H1 (cell line): ENCODE data around the gene UBQLNL. TPM values are rescaled to one million over a fixed set of nuclear protein-coding genes. Genes with fewer than 3 reads are reported as not detected.

Experiments used
- CTCF ChIA-PET: fragments of 300-600 bp; sonication (Branson Sonifier 250); formaldehyde crosslinking; loops from one replicate; lab custom pipeline; 2021; ENCODE audit not compliant: partially characterized antibody; lab: Charles Lee
- POLR2A ChIA-PET: fragments of 300-600 bp; sonication (Branson Sonifier 250); formaldehyde crosslinking; loops from one replicate; lab custom pipeline; 2021; ENCODE audit warnings: inconsistent platforms; ENCODE audit not compliant: partially characterized antibody; lab: Charles Lee
- DNase-seq, 2 experiments: peaks; one replicate each; pipeline versions ENCODE4 v3.0.0 to v3.0.0-alpha.2; 2010 to 2022; ENCODE audit warnings: low spot score in 2 of 2, low read depth in 1 of 2, mixed read lengths in 1 of 2
- FAIRE-seq: peaks from 2 replicates; lab custom pipeline; 2011; peaks lifted over from hg19 to GRCh38; lab: Jason Lieb, UNC
- H2AFZ ChIP-seq: 2 replicates; pipeline ENCODE4 v1.8.1; 2012; ENCODE audit warnings: low read length, inconsistent platforms
- H2AK5ac ChIP-seq: 2 replicates; pipeline ENCODE4 v1.6.1; 2013; ENCODE audit warnings: low read depth, low read length
- H2BK120ac ChIP-seq: replicated peaks from 2 replicates; pipeline ENCODE3; 2013; ENCODE audit warnings: low read depth, low read length, inconsistent platforms
- H2BK12ac ChIP-seq: 2 replicates; pipeline ENCODE4 v1.6.1; 2013; ENCODE audit warnings: low read depth, low read length
- H2BK15ac ChIP-seq: 2 replicates; pipeline ENCODE4 v1.6.1; 2013; ENCODE audit warnings: low read length
- H2BK20ac ChIP-seq: 2 replicates; pipeline ENCODE4 v1.6.1; 2013; ENCODE audit warnings: low read length
- H2BK5ac ChIP-seq: 2 replicates; pipeline ENCODE4 v1.6.1; 2013; ENCODE audit warnings: low read depth, low read length
- H3K14ac ChIP-seq: 2 replicates; pipeline ENCODE4 v1.6.1; 2013; ENCODE audit warnings: inconsistent platforms; ENCODE audit not compliant: insufficient read length
- H3K18ac ChIP-seq: 2 replicates; pipeline ENCODE4 v1.6.1; 2013; ENCODE audit warnings: low read length; ENCODE audit errors: extremely low read depth
- H3K23ac ChIP-seq: 2 replicates; pipeline ENCODE4 v1.6.1; 2013; ENCODE audit warnings: inconsistent platforms; ENCODE audit not compliant: insufficient read length
- H3K23me2 ChIP-seq: 2 replicates; pipeline ENCODE4 v1.6.1; 2013; ENCODE audit warnings: low read depth, low read length
- H3K27ac ChIP-seq: 2 replicates; pipeline ENCODE4 v1.6.1; 2011; ENCODE audit warnings: low read depth, low read length, inconsistent platforms
- H3K27me3 ChIP-seq, 4 experiments: replicated peaks in 1 of 4; 1 replicate in 1 of 4; 2 replicates in 3 of 4; pipeline versions ENCODE4 v1.6.1 to v1.8.1; 2011 to 2013; ENCODE audit warnings: low read length in 3 of 4, mild to moderate bottlenecking in 3 of 4, inconsistent platforms in 2 of 4, mixed read lengths in 2 of 4, moderate library complexity in 1 of 4; ENCODE audit not compliant: control insufficient read depth in 3 of 4, insufficient read depth in 3 of 4; ENCODE audit errors: extremely low read depth in 1 of 4
- H3K36me3 ChIP-seq, 4 experiments: 2 replicates each; pipeline versions ENCODE4 v1.6.1 to v1.8.1; 2011 to 2013; ENCODE audit warnings: mild to moderate bottlenecking in 4 of 4, low read length in 3 of 4, moderate library complexity in 2 of 4, control low read depth in 1 of 4, inconsistent platforms in 1 of 4; ENCODE audit not compliant: insufficient read depth in 4 of 4, control insufficient read depth in 2 of 4
- H3K4ac ChIP-seq: replicated peaks from 2 replicates; pipeline ENCODE3; 2013; ENCODE audit warnings: low read length, low read depth, mixed read lengths, inconsistent platforms; ENCODE audit not compliant: insufficient read length
- H3K4me1 ChIP-seq, 4 experiments: replicated peaks in 1 of 4; 1 replicate in 1 of 4; 2 replicates in 3 of 4; pipeline versions ENCODE4 v1.6.1 to v1.8.1; 2011 to 2013; ENCODE audit warnings: low read length in 3 of 4, inconsistent platforms in 2 of 4, mixed read lengths in 1 of 4; ENCODE audit not compliant: insufficient read depth in 4 of 4, control insufficient read depth in 3 of 4
- H3K4me2 ChIP-seq, 2 experiments: 2 replicates each; pipeline versions ENCODE4 v1.6.1 to v1.8.1; 2011 to 2013; ENCODE audit warnings: low read depth in 2 of 2, low read length in 2 of 2, control low read depth in 1 of 2, inconsistent platforms in 1 of 2, mild to moderate bottlenecking in 1 of 2; ENCODE audit not compliant: insufficient read depth in 1 of 2
- H3K4me3 ChIP-seq, 4 experiments: fragments of 200-600, 300-600 bp in 1 of 4; sonication (generic), shearing (Covaris generic), sonication (Bioruptor Twin) in 1 of 4; 2 replicates each; pipeline versions ENCODE4 v1.5.1 to v1.8.1; 2011 to 2016; ENCODE audit warnings: low read length in 4 of 4, low read depth in 3 of 4, control low read depth in 2 of 4, inconsistent platforms in 2 of 4, mild to moderate bottlenecking in 2 of 4, mixed read lengths in 1 of 4, moderate library complexity in 1 of 4; ENCODE audit not compliant: insufficient read depth in 2 of 4; ENCODE audit errors: extremely low read depth in 1 of 4
- H3K56ac ChIP-seq: replicated peaks from 2 replicates; pipeline ENCODE3; 2013; ENCODE audit warnings: low read depth, mild to moderate bottlenecking, mixed read lengths, low read length, inconsistent platforms; ENCODE audit not compliant: insufficient read length
- H3K79me1 ChIP-seq: 2 replicates; pipeline ENCODE4 v1.6.1; 2013; ENCODE audit warnings: low read depth, low read length, control low read depth
- H3K79me2 ChIP-seq, 2 experiments: 2 replicates each; pipeline versions ENCODE4 v1.6.1 to v1.8.1; 2012 to 2013; ENCODE audit warnings: low read length in 2 of 2, mild to moderate bottlenecking in 2 of 2, inconsistent platforms in 1 of 2; ENCODE audit not compliant: insufficient read depth in 2 of 2, control insufficient read depth in 1 of 2
- H3K9ac ChIP-seq, 4 experiments: replicated peaks in 1 of 4; 1 replicate in 1 of 4; 2 replicates in 3 of 4; pipeline versions ENCODE4 v1.6.1 to v1.8.1; 2011 to 2013; ENCODE audit warnings: low read depth in 3 of 4, low read length in 3 of 4, control low read depth in 2 of 4, mild to moderate bottlenecking in 2 of 4, moderate library complexity in 2 of 4, inconsistent platforms in 1 of 4; ENCODE audit errors: extremely low read depth in 1 of 4
- H3K9me3 ChIP-seq, 2 experiments: 2 replicates each; pipeline versions ENCODE4 v1.6.1 to v1.8.1; 2012 to 2013; ENCODE audit warnings: mild to moderate bottlenecking in 2 of 2, moderate library complexity in 2 of 2, control low read depth in 1 of 2, inconsistent platforms in 1 of 2, low read depth in 1 of 2, low read length in 1 of 2, mixed read lengths in 1 of 2; ENCODE audit not compliant: insufficient read depth in 2 of 2
- H4K20me1 ChIP-seq, 2 experiments: replicated peaks in 1 of 2; 2 replicates each; pipeline versions ENCODE3 to v1.8.1; 2011 to 2013; ENCODE audit warnings: inconsistent platforms in 2 of 2, low read length in 2 of 2, mild to moderate bottlenecking in 1 of 2; ENCODE audit not compliant: insufficient read depth in 2 of 2, control insufficient read depth in 1 of 2
- H4K5ac ChIP-seq: 2 replicates; pipeline ENCODE4 v1.6.1; 2013; ENCODE audit warnings: low read length, low read depth, mixed read lengths, inconsistent platforms; ENCODE audit not compliant: insufficient read length
- H4K8ac ChIP-seq: 2 replicates; pipeline ENCODE4 v1.8.0; 2013; ENCODE audit warnings: mild to moderate bottlenecking, moderate library complexity, low read length, inconsistent platforms; ENCODE audit not compliant: insufficient read depth; ENCODE audit errors: extremely low read depth
- H4K91ac ChIP-seq: replicated peaks from 2 replicates; pipeline ENCODE3; 2013; ENCODE audit warnings: low read length, mixed read lengths, inconsistent platforms; ENCODE audit not compliant: insufficient read length
- BACH1 ChIP-seq: IDR thresholded peaks from 2 replicates; pipeline ENCODE4 v1.6.1; 2012; ENCODE audit warnings: low read length, improper control_type of control experiment
- CBX5 ChIP-seq: fragments of 300-800, 300-1000 bp; sonication (generic); IDR thresholded peaks from 2 replicates; pipeline ENCODE4 v1.7.1; 2016; ENCODE audit warnings: antibody characterized with exemption, low read length, low read depth
- E2F6 ChIP-seq: IDR thresholded peaks from 2 replicates; pipeline ENCODE4 v1.6.1; 2012; ENCODE audit warnings: inconsistent platforms
- EP300 ChIP-seq, 2 experiments: IDR thresholded peaks; 1 replicate in 1 of 2; 2 replicates in 1 of 2; pipeline ENCODE4 v1.6.1; 2011 to 2012; ENCODE audit warnings: low read depth in 2 of 2, low read length in 2 of 2, mild to moderate bottlenecking in 2 of 2, borderline replicate concordance in 1 of 2, inconsistent platforms in 1 of 2, moderate library complexity in 1 of 2
- GTF2F1 ChIP-seq: IDR thresholded peaks from 2 replicates; pipeline ENCODE4 v1.6.1; 2012; ENCODE audit warnings: low read depth, low read length, improper control_type of control experiment, borderline replicate concordance
- SAP30 ChIP-seq: fragments of 300-600 bp; sonication (generic); IDR thresholded peaks from 2 replicates; pipeline ENCODE4 v1.7.1; 2012; ENCODE audit warnings: low read length, moderate library complexity, mild to moderate bottlenecking, inconsistent platforms; ENCODE audit not compliant: insufficient read depth, insufficient replicate concordance
- SIRT6 ChIP-seq: IDR thresholded peaks from one replicate; pipeline ENCODE4 v1.7.1; 2012; ENCODE audit warnings: low read length, inconsistent platforms
- SRF ChIP-seq: IDR thresholded peaks from 2 replicates; pipeline ENCODE4 v1.6.1; 2011; ENCODE audit warnings: mild to moderate bottlenecking, low read depth, low read length, moderate library complexity
- TEAD4 ChIP-seq: IDR thresholded peaks from 2 replicates; pipeline ENCODE4 v1.6.1; 2012; ENCODE audit warnings: low read depth, low read length, inconsistent platforms, mixed read lengths
- ZNF274 ChIP-seq: IDR thresholded peaks from 2 replicates; pipeline ENCODE4 v1.7.0; 2012; ENCODE audit warnings: low read length, borderline replicate concordance; ENCODE audit errors: extremely low read depth
- WGBS, 2 experiments: shearing (Covaris generic) in 1 of 2; methylation state at CpG; one replicate each; pipeline versions ENCODE4 v1.1.6 to v1.1.7; 2013 to 2015; ENCODE audit warnings: low lambda C conversion rate in 2 of 2, mixed read lengths in 2 of 2, inconsistent platforms in 1 of 2, low coverage in 1 of 2, missing lambda C conversion rate in 1 of 2; ENCODE audit not compliant: insufficient replicate concordance in 2 of 2, insufficient coverage in 1 of 2, insufficient read length in 1 of 2; ENCODE audit errors: extremely low coverage in 1 of 2, missing lambda C conversion rate in 1 of 2; 5-methylcytosine and 5-hydroxymethylcytosine counted together
- polyA plus RNA-seq, 7 experiments: library from polyadenylated mRNA; depleted of rRNA in 3 of 7; stranded (reverse) in 5 of 7; unstranded in 2 of 7; fragments of >200 nt in 5 of 7; fragments of 200-250 nt in 2 of 7; gene quantifications; 1 replicate in 5 of 7; 2 replicates in 1 of 7; 4 replicates in 1 of 7; pipeline versions ENCODE4 v1.2.1 to v1.2.3, GENCODE V29; 2011 to 2013; ENCODE audit warnings: missing spikeins in 2 of 7, mixed read lengths in 2 of 7
- total RNA-seq: library from RNA; stranded (reverse); fragmentation: NEBNext Ultra II Directional; extraction: Animal tissue kit (Norgen Biotek cat#: 25700); gene quantifications from 2 replicates; pipeline ENCODE4 v1.2.1, GENCODE V29; 2021

UBQLNL gene
- total and polyA plus RNA-seq, 2 of the 8 experiments (the other 6 are each of a cell fraction or from before 2014, with no cell fraction given): 0.35 TPM; not detected in 1

DNA sequence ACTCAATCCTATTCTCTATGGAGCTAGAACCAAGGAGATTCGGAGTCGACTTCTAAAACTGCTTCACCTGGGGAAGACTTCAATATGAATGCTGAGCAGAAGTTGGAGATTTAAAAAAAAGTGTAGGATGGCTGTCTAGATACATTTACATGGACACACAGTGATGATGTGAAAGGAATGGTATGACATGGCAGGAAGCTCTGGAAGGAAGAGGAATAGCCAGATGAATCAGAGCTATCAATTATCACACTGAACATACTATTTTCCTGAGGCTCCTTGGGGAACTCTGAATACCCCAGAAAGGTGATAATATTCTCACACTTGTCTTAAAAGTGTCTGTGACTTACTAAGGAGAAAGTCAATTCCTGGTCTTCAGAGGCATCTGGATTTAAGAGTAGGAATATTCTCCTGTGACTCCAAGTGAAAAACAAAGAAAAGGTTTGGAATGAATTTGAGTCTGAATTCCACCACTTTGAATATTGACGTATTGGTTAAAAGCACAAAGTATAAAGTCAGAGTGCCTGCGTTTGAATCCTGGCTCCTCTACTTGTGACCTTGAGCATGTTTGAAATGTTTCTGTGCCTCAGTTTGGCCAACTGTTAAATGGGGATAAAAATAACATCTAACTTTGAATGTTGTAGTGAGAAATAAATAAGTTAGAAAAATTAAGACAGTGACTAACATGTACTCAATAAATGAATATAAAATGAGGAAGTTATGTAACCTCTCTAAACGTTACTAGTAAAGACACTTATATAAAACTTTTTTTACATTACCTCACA is 26.7 kb downstream of the UBQLNL start:
- H3K79me1 ChIP-seq: no peaks in the 10 kb centered on the region
- no peak overlapping the region for H2BK5ac ChIP-seq
- H4K5ac ChIP-seq: no peak overlapping the region
- H3K18ac ChIP-seq: no peak overlapping the region
- H3K9ac ChIP-seq: no peak overlapping the region; a peak in 1 of 7 replicates
- H2AFZ ChIP-seq: no peak overlapping the region
- H3K4me3 ChIP-seq: no peak overlapping the region
- POLR2A ChIA-PET: no interaction called here
- no peaks in the 10 kb centered on the region for H3K36me3 ChIP-seq
- H3K9me3 ChIP-seq: no peaks in the 10 kb centered on the region
- no peak overlapping the region for H2BK120ac ChIP-seq
- H2AK5ac ChIP-seq: no peak overlapping the region
- FAIRE-seq (no peak), DNase-seq (no peak)
- H4K91ac ChIP-seq: no peak overlapping the region
- no peaks in the 10 kb centered on the region for H3K4me1 ChIP-seq
- no peaks in the 10 kb centered on the region for H3K27me3 ChIP-seq
- CTCF ChIA-PET: interaction anchor here (1.2 kb wide), 1 partner anchor 13 kb away, joined by 4 read pairs; no protein-coding TSS in a partner anchor
- H3K4ac ChIP-seq: no peak overlapping the region
- H2BK15ac ChIP-seq: no peak overlapping the region
- H3K79me2 ChIP-seq: no peaks in the 10 kb centered on the region
- no peak overlapping the region for H3K23ac ChIP-seq
- WGBS, 2 experiments: 54% methylated on average over 5 of the region's 5 CpGs; no CpG with 5 or more reads in 1 of the 2 experiments
- H3K4me2 ChIP-seq: no peak overlapping the region
- no peak overlapping the region for H3K14ac ChIP-seq
- no peaks in the 10 kb centered on the region for H4K20me1 ChIP-seq
- H2BK12ac ChIP-seq: no peak overlapping the region
- no peak overlapping the region for H3K27ac ChIP-seq
- no peak overlapping the region for H4K8ac ChIP-seq
- H3K56ac ChIP-seq: no peak overlapping the region
- H2BK20ac ChIP-seq: no peak overlapping the region
- TF ChIP-seq CBX5 (no peak), BACH1 (no peak), E2F6 (no peak), EP300 (IDR thresholded peaks at IDR 0.05; ENCODE audit: borderline replicate concordance in 1 of 2, low read depth in 2 of 2, low read length in 2 of 2) (no peak), SIRT6 (no peak), TEAD4 (no peak), GTF2F1 (no peak), SAP30 (no peak), ZNF274 (no peak), SRF (no peak)
- TF ChIP-seq, all 59 proteins: peak for 0
- no peaks in the 10 kb centered on the region for H3K23me2 ChIP-seq
